ENCODE results near the gene PRKAR1A. TPM values are rescaled to one million over a fixed set of nuclear protein-coding genes. Genes with fewer than 3 reads are reported as not detected.

Gene PRKAR1A
- total and polyA plus RNA-seq, 2 experiments from 2014 or later, result 301 to 473 TPM

DNA sequence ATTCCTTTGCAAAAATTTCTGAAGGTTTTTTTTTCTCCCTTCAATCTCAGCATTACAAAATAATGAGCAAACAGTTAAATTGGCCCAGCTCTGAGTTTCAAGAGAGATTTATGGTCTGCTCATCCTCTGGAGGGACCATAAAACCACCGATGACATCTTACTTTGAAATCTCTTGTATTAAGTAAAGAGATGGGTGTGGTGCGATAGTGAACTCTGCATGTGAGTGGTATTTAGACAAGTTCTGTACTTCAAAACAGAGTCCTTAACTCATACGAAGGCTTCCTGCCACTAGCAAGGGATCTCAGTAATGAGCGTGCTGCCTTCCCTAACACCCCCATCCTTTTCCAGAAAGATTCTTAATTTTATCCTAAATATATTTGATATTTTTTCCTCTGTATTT lies 86.9 kb downstream of the PRKAR1A start:
- Histone ChIP-seq H3K4me1 (ENCODE audit: low read depth) (peaks cover 14% of the 10 kb centered on the region), H3K4me3 (peak overlapping the region; percentile 82), H3K9me3 (ENCODE audit: low read depth) (no peaks in the 10 kb centered on the region), H3K27ac (no peak overlapping the region), H3K36me3 (no peaks in the 10 kb centered on the region), H3K27me3 (no peaks in the 10 kb centered on the region)
- no peak for DNase-seq (ENCODE audit: low read depth in 1 of 2, low spot score in 1 of 2)
- TF ChIP-seq, protein P1, sequence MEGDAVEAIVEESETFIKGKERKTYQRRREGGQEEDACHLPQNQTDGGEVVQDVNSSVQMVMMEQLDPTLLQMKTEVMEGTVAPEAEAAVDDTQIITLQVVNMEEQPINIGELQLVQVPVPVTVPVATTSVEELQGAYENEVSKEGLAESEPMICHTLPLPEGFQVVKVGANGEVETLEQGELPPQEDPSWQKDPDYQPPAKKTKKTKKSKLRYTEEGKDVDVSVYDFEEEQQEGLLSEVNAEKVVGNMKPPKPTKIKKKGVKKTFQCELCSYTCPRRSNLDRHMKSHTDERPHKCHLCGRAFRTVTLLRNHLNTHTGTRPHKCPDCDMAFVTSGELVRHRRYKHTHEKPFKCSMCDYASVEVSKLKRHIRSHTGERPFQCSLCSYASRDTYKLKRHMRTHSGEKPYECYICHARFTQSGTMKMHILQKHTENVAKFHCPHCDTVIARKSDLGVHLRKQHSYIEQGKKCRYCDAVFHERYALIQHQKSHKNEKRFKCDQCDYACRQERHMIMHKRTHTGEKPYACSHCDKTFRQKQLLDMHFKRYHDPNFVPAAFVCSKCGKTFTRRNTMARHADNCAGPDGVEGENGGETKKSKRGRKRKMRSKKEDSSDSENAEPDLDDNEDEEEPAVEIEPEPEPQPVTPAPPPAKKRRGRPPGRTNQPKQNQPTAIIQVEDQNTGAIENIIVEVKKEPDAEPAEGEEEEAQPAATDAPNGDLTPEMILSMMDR (IDR thresholded peaks at IDR 0.05; ENCODE audit: low read depth, low read length), result no peak

GRCh38 chr17:68599552-68600066 lies 87.4 kb downstream of the PRKAR1A start:
- H3K27ac ChIP-seq, result peak overlapping the region; percentile 65
- H3K36me3 ChIP-seq, result no peaks in the 10 kb centered on the region
- no peaks in the 10 kb centered on the region for H3K9me3 ChIP-seq (ENCODE audit: low read depth)
- no peaks in the 10 kb centered on the region for H3K27me3 ChIP-seq
- peaks cover 14% of the 10 kb centered on the region for H3K4me1 ChIP-seq (ENCODE audit: low read depth)
- H3K4me3 ChIP-seq, result peak overlapping the region; percentile 82
- no peak for DNase-seq (ENCODE audit: low read depth in 1 of 2, low spot score in 1 of 2)
- TF ChIP-seq, protein P1 (IDR thresholded peaks at IDR 0.05; ENCODE audit: low read depth, low read length), result no peak

DNA sequence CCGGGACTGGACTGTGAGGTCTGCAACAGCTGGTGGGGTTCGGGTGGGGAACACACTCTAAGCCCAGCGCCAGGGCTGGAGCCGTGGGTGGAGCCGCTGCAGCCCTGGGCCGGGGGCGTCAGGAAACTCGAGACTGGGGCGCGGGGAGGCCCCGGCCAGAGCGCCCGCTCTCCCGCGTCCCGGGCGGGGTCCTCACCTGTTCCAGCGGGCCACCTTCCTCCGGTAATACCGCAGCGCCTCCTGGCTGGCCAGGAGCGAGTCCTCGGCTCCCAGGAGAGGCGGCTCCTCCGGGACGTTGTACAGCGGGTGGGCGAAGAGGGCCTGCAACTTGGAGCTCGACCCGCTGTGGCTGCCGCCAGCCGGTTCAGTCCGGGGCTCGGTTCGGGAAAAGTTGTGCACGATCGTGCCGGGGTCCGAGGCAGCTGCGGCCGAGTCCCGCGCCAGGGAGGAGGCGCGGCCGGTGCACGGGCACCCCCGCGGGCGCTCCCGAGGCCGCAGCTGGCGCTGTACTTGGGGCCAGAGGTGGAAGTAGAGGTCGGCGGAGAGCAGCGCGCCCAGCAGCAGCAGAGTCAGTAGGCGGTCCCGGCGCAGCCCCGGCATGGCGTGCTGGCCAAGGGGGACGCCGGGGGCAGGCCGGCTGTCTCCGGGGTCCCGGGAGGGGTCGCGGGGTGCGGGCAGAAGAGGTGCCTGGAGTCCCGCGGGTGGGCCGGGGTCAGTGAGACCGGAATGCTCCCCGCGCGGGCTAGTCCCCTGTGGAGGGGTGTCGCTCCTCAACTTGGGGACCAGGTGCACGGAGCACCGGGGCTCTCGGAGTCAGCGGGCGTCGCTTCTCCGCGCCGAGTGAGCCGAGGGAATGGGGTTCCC lies 88.1 kb downstream of the PRKAR1A start:
- Histone ChIP-seq H3K27me3 (no peaks in the 10 kb centered on the region), H3K27ac (peak overlapping the region; percentile 65), H3K9me3 (ENCODE audit: low read depth) (no peaks in the 10 kb centered on the region), H3K4me3 (peak overlapping the region; percentile 82), H3K4me1 (ENCODE audit: low read depth) (peaks cover 14% of the 10 kb centered on the region), H3K36me3 (no peaks in the 10 kb centered on the region)
- TF ChIP-seq, protein P1 (IDR thresholded peaks at IDR 0.05; ENCODE audit: low read depth, low read length), result peak; percentile 26
- peak in 1 of 2 donors; percentile 80 for DNase-seq (ENCODE audit: low read depth in 1 of 2, low spot score in 1 of 2)

Other genes with a start within 250 kb of the PRKAR1A start
- 0.15 and 0.35 TPM in 2 replicates for gene SLC16A6, start 221.3 kb upstream of the PRKAR1A start, total RNA-seq
- 0.09 TPM in 1 of 2 replicates, not detected in the other for gene SLC16A6, start 221.3 kb upstream of the PRKAR1A start, polyA plus RNA-seq
- 10.3 and 15.4 TPM in 2 replicates for gene ARSG, start 220.9 kb upstream of the PRKAR1A start, total RNA-seq
- 5.6 and 9.9 TPM in 2 replicates for gene ARSG, start 220.9 kb upstream of the PRKAR1A start, polyA plus RNA-seq
- 39.8 and 76.7 TPM in 2 replicates for gene WIPI1, start 54.9 kb upstream of the PRKAR1A start, total RNA-seq
- gene WIPI1, start 54.9 kb upstream of the PRKAR1A start, polyA plus RNA-seq, result 57.5 and 72.5 TPM in 2 replicates
- 15.7 and 15.9 TPM in 2 replicates for gene FAM20A, start 88.9 kb downstream of the PRKAR1A start, total RNA-seq
- gene FAM20A, start 88.9 kb downstream of the PRKAR1A start, polyA plus RNA-seq, result 11.5 and 15.6 TPM in 2 replicates

Data from cardiac muscle cell (in vitro differentiated cells and primary cell).